Effector CD8-positive, alpha-beta T cell (primary cell): Measurements from ENCODE around the gene LARP4.
"Not testable (repeated sequence)": the region's sequence is repeated elsewhere in the genome, so short reads cannot be mapped to it uniquely, and the experiment has no call there.

Experiments
- DNase-seq: peaks from one replicate; lab custom pipeline; 2025; lab: John Stamatoyannopoulos, UW

Gene LARP4

GRCh38 chr12:50482571-50482970 lies 81.9 kb downstream of the LARP4 start:
- no peak for DNase-seq

- no peak for DNase-seq
Measured at GRCh38 chr12:50483488-50483887, 82.8 kb downstream of the LARP4 start.

GRCh38 chr12:50488801-50489200 lies 88.1 kb downstream of the LARP4 start:
- no peak for DNase-seq

- not testable (repeated sequence) for DNase-seq
Measured at GRCh38 chr12:50498119-50498518, 97.4 kb downstream of the LARP4 start.

- peak; percentile 93 for DNase-seq
Measured at GRCh38 chr12:50504798-50505674, 104.4 kb downstream of the LARP4 start, which contains the start of gene DIP2B. DIP2B (plus strand) TSS chr12:50504985; CDS start chr12:50505141, 156 bp downstream.

DNA sequence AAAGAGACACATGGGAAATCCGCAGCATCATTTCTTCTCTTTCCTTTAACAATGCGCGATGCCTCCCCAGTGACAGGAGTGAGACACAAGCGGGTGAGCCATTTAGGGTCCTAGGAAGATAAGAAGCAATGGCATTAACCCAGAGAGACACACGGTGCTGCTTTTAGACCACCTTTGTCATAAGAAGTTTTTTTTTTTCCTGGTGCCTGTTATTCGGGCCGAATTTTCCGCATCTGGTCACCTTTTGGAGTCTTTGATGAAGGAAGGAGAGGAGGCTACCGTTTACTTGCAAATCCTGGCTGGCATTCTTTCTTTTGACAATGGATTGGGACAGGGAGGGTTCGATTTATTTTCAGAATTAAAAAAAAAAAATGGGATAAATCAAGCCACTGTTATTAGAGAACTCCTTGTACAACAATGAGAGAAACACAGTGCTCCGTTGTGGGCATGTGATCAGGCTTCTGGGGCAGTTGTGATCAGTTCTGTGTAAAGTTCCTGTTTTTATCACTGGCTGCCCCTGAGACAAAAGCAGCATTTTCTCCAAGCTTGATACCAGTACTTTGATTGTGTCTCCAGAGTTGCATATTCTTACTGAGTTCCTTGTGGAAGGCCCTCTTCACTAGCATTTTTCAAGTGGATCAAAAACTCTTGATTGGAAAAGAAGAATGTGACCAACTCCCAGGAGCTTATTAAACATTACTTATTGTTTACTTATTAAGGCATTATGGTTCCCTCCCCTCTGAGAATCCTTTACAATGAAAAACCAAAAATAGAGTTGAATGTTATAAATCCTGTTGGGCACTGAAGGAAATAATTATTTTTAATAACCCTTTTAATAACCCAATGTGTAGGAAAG lies 105.2 kb downstream of the LARP4 start:
- no peak for DNase-seq

DNA sequence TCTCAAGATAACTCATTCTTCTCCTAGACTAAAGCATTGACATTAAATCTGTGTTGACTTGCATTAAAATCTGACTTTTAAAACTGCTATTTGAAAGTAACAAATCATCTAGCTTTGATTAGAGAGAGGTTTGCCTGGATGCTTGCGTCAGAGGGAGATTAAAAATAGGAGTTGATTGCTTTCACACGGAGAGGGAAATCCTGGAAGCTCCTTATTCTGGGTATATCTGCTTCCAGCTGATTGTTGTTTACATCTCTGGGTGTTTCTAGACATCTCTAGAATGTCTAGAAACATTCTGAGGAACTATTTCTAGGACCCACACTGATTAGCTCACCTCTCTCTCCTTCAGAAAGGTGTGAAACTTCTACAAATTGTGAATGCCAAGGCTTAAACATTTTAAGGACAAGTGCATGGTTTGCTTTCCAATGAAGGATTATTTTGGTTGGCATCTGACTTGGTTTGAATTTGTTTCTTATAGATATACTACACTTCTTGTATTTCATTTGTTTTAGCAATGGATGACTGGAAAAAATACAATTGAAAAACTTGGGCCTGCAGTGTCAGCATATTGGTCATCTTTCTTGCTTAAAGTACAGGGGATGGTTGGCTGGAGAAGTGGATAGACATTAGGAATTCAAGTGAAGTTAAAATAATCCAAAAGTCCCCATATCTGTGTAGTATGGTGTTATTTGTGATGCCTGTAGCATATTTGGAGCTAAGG lies 106.2 kb downstream of the LARP4 start:
- no peak for DNase-seq

DNA sequence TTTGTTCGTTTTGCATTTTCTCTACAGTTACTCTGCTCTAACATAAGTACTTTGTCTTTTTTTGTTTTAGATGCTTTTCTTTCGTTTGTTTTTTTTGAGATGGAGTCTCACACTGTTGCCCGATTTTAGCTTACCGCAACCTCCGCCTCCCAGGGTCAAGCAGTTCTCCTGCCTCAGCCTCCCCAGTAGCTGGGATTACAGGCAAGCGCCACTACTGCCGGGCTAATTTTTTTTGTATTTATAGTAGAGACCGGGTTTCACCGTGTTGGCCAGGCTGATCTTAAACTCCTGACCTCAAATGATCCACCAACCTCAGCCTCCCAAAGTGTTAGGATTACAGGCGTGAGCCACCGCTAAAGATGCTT lies 106.8 kb downstream of the LARP4 start:
- DNase-seq: no peak

- no peak for DNase-seq
Measured at GRCh38 chr12:50507930-50508329, 107.2 kb downstream of the LARP4 start.

DNA sequence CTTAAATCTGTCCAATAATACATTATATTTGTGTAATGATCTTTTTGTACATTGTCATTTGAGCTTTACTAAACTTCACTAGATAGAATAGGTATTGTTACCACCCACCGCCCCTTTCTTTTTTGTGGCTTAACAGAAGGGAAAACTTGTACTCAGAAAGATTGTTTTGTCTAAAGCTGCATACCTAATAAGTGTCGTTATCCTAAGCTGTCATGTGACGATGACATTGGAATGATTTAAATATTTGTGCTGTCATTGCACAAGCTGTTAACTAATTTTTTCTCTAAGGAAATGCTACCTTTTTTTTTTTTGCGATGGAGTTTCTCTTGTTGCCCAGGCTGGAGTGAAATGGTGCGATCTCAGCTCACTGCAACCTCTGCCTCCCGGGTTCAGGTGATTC lies 107.7 kb downstream of the LARP4 start:
- DNase-seq: no peak

- no peak for DNase-seq
Measured at GRCh38 chr12:50508970-50509663, 108.4 kb downstream of the LARP4 start.

GRCh38 chr12:50514526-50515276 lies 114.0 kb downstream of the LARP4 start:
- DNase-seq: no peak

DNA sequence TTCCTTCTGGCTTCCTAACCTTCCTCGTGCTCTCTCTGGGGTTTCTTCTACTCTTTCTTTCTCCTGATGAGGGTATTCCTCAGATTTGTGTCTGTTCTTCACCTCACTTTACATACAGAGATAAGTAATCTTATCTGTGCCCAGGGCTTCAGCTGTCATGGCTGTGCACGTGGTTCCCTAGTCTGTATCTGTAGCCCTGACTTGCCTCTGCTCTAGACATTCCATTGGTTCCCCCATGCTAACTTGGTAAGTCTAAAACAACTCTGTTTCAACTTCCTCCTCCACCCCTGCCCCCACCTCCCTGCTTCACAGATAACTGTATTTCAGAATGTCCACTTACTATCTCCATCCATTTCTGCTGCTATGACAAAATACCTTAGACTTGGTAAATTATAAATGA lies 114.9 kb downstream of the LARP4 start:
- no peak for DNase-seq

DNA sequence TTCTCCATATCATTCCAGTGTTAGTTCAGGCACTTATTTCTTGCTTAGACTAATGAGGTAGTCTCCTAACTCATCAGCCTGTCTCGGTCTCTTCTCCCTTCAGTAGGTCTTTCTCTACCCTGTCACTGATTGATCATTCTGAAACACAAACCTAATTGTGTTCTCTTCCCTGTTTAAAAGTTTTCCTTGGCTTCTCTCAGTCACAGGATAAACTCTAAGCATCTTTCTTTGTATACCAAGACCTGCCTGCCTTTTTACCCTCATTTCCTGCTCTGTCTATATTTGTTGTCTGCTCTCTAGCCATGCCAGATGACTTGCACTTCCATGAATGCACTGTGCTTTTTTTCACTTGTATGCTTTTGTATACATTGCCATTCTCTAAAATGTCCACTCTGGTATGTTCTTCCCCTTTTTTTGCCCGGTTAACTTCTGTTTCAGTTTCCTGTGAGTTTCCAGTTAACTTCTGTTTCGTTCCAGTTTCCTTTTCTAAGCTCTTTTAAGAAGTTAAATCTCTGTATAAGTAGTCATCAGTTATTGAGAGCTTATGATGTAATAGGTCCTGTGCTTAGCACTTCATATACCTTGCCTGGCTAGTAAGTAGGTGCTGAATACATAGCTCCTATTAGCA lies 116.8 kb downstream of the LARP4 start:
- no peak for DNase-seq

GRCh38 chr12:50518090-50518489 lies 117.4 kb downstream of the LARP4 start:
- DNase-seq: no peak

- DNase-seq: no peak
Measured at GRCh38 chr12:50519353-50519752, 118.7 kb downstream of the LARP4 start.

DNA sequence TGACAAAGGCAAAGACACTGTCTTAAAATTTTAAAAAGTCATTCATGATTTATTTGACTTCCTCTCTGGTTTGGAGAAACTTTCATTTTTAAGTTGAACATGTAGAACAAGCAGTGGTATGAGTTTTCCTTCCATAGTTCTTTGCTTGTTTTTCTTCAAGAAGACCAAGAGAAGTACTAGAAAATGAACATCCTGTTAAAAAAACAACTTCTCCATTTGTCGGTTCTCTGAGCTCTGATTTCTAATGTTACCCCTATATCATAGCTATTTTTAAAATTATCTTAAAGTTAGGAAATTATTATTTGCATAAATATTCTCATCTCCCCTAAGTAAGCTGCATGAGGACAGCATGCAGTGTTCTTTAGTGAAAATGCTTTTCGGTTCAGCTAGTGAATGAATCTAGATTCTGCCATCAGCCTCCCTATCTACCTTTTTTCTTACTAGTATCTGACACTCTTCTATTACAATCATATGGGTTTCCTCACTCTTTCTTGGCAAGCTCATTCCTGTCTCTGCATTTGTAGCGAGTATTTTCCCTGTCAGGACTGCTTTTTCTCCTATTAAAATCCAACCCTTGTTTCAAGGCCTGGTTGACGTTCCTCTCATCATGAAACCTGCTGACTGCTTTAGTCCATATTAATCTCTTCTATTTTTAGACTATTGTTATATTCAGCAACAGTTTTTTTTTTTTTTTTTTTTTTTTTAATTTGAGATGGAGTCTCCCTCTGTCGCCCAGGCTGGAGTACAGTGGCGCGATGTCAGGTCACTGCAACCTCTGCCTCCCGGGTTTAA lies 119.9 kb downstream of the LARP4 start:
- no peak for DNase-seq

DNA sequence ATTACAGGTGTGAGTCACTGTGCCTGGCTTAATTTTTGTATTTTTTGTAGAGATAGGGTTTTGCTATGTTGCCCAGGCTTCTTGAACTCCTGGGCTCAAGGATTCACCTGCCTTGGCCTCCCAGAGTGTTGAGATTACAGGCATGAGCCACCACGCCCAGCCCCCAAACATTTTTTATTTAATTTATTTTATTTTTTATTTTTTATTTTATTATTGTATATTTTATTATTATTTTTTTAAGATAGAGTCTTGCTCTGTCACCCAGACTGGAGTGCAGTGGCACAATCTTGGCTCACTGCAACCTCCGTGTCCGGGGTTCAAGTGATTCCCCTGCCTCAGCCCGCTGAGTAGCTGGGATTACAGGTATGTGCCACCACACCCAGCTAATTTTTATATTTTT lies 121.1 kb downstream of the LARP4 start:
- not testable (repeated sequence) for DNase-seq

DNA sequence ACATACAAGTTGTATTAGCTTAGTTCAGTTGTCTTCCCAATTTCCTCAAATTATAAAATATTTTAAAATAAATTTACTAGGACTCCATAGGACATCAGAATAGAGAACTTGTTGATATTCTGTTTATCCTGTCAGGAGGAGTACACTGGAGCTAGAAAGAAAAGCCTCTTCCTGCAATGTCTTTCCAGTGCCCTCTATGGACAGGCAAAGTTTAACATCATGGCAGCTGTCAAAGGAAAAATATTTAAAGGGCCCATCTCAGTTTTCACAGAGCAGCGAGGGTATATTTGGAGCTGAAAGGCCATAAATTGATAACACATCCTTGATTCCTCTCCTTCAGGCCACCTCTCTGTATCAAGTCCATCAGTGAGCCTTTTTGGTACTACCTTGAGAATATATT lies 123.1 kb downstream of the LARP4 start:
- DNase-seq: no peak

DNA sequence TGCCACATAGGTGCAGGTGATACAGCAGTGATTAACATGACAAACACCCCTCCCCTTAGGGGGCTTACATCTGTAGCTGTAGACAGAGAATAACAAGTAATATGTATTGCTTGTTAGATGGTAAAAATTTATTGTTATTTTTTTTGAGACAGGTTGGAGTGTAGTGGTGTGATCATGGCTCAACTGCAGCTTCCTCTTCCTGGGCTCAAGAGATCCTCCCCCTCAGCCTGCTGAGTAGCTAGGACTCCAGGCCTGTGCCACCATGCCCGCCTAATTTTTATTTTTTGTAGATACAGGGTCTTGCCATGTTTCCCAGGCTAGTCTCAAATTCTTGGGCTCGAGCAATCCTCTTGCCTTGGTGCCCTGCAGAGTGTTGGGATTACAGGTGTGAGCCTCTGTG lies 123.9 kb downstream of the LARP4 start:
- DNase-seq: no peak
